Kidney epithelial cell (primary cell): ENCODE data around the gene ADSS2. TPM values are rescaled to one million over a fixed set of nuclear protein-coding genes. Genes with fewer than 3 reads are reported as not detected.

Source experiments
- DNase-seq: peaks from one replicate; pipeline ENCODE4 v3.0.0-alpha.2; 2010; ENCODE audit warnings: low read depth
- H3K27me3 ChIP-seq: 2 replicates; pipeline ENCODE4 v1.6.0; 2011; ENCODE audit warnings: low read length; ENCODE audit not compliant: control insufficient read depth, insufficient read depth
- H3K36me3 ChIP-seq: 2 replicates; pipeline ENCODE4 v1.5.1; 2011; ENCODE audit warnings: low read length; ENCODE audit not compliant: control insufficient read depth, insufficient read depth
- H3K4me3 ChIP-seq: 2 replicates; pipeline ENCODE4 v1.5.1; 2011; ENCODE audit warnings: low read depth, mild to moderate bottlenecking, control low read depth, low read length
- CTCF ChIP-seq: IDR thresholded peaks from 2 replicates; pipeline ENCODE4 v1.5.1; 2011; ENCODE audit warnings: mild to moderate bottlenecking, moderate library complexity, low read length, control low read depth, inconsistent platforms; ENCODE audit not compliant: insufficient read depth, poor library complexity, severe bottlenecking
- total RNA-seq: library from RNA; depleted of rRNA; stranded (reverse); fragments of >200 nt; gene quantifications from 2 replicates; pipeline ENCODE4 v1.2.3, GENCODE V29; 2015

ADSS2 gene
- total RNA-seq, 1 donor from 2014 or later: 42.4 TPM

GRCh38 chr1:244473059-244473605, 21.4 kb upstream of the ADSS2 start:
- TF ChIP-seq CTCF: no peak
- Histone ChIP-seq H3K27me3 (no peaks in the 10 kb centered on the region), H3K36me3 (no peaks in the 10 kb centered on the region)

GRCh38 chr1:244466724-244467123, 15.0 kb upstream of the ADSS2 start:
- no peak overlapping the region for H3K4me3 ChIP-seq
- no peak for DNase-seq
- no peaks in the 10 kb centered on the region for H3K36me3 ChIP-seq
- H3K27me3 ChIP-seq: no peaks in the 10 kb centered on the region
- TF ChIP-seq CTCF: no peak

More at GRCh38 chr1:244473059-244473605, 21.4 kb upstream of the ADSS2 start:
- H3K4me3 ChIP-seq: no peak overlapping the region
- no peak for DNase-seq

DNA sequence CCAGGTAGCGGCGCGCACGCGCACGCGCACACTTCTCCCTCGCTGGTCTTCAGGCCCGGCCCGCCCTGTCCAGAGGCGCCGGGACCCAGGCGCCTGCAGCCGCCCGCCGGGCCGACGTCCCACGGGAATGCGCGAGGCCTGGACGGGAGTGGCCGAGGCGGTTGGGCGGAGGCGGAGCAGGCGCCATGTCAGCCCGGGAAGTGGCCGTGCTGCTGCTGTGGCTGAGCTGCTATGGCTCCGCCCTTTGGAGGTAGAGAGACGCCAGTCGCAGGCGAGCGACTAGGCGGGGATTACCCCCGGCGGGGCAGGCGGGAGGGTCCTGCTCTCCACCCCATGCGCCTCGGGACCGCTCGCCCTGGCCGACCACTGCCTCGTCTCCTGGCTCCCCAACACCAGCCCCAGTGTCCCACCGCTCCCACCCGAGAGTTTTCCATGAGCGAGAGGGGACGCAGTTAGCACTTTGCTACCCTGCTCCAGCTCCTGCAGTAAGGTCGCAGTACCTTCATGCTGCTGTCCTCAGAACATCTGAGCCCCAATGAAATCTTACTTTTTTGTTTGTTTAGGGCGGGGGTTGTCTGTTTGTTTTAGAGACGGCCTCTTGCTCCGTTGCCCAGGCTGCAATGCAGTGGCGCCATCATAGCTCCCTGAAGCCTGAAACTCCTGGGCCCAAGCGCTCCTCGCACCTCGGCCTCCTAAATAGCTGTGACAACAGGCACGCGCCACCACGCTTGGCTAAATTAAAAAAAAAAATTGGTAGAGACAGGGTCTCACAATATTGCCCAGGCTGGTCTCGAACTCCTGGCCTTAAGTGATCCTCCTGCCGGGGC, 9.7 kb upstream of the ADSS2 start, which contains the start of gene CATSPERE:
Gene CATSPERE (plus strand): TSS at position 29 of the 827 bp plus-strand sequence. CDS start 157 bp downstream, at position 186.
- H3K4me3 ChIP-seq: peak within 1 kb of the TSS; percentile 50
- TF ChIP-seq CTCF: no peak
- H3K36me3 ChIP-seq: no peaks in the 10 kb centered on the region
- H3K27me3 ChIP-seq: no peaks in the 10 kb centered on the region
- DNase-seq: peak; percentile 53

DNA sequence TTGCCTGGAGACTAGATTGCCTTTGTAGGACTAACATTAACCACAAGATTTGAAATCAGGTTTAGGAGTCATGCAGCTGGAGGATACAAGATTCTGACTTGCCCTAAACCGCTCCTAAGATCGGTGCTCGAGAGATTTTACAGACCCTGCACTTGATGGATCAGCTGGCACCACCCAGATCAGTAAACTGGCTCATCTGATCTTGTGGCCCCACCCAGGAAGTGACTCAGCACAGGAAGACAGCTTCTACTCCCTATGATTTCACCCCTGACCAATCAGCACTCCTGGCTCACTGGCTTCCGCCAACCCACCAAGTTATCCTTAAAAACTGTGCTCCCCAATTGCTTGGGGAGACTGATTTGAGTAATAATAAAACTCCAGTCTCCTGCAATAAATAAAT, 8.5 kb upstream of the ADSS2 start:
- DNase-seq: no peak
- Histone ChIP-seq H3K36me3 (no peaks in the 10 kb centered on the region), H3K4me3 (no peak overlapping the region), H3K27me3 (no peaks in the 10 kb centered on the region)
- TF ChIP-seq CTCF: no peak

GRCh38 chr1:244458781-244459180, 7.1 kb upstream of the ADSS2 start:
- Histone ChIP-seq H3K36me3 (no peaks in the 10 kb centered on the region), H3K4me3 (no peak overlapping the region), H3K27me3 (no peaks in the 10 kb centered on the region)
- no peak for TF ChIP-seq CTCF
- no peak for DNase-seq
